CD14-positive monocyte (primary cell): ENCODE measurements around the gene CA10. TPM values are rescaled to one million over a fixed set of nuclear protein-coding genes. Genes with fewer than 3 reads are reported as not detected.

Experiments
- DNase-seq, 3 donors: peaks; one replicate each; pipeline ENCODE4 v3.0.0-alpha.2; 2011 to 2022
- H2AFZ ChIP-seq: 2 replicates; pipeline ENCODE4 v1.6.0; 2012; ENCODE audit warnings: mild to moderate bottlenecking, low read depth, low read length, inconsistent platforms; ENCODE audit not compliant: insufficient read depth, poor library complexity, severe bottlenecking
- H3K27ac ChIP-seq, 2 donors: 1 replicate in 1 of 2; 2 replicates in 1 of 2; pipeline ENCODE4 v1.5.1; 2012 to 2013; ENCODE audit warnings: low read length in 2 of 2, control low read depth in 1 of 2, inconsistent platforms in 1 of 2, low read depth in 1 of 2, mild to moderate bottlenecking in 1 of 2
- H3K27me3 ChIP-seq, 2 donors: one replicate each; pipeline versions ENCODE4 v1.6.0 to v1.6.1; 2011 to 2013; ENCODE audit warnings: low read length in 2 of 2; ENCODE audit not compliant: control insufficient read depth in 2 of 2, insufficient read depth in 2 of 2
- H3K36me3 ChIP-seq, 2 donors: replicated peaks in 1 of 2; 1 replicate in 1 of 2; 2 replicates in 1 of 2; pipeline versions ENCODE4 v1.5.1 to v1.6.1; 2012 to 2013; ENCODE audit warnings: low read length in 2 of 2, control low read depth in 1 of 2, inconsistent platforms in 1 of 2, mild to moderate bottlenecking in 1 of 2; ENCODE audit not compliant: insufficient read depth in 2 of 2, control insufficient read depth in 1 of 2
- H3K4me1 ChIP-seq, 2 donors: 1 replicate in 1 of 2; 2 replicates in 1 of 2; pipeline versions ENCODE4 v1.5.1 to v1.6.1; 2012 to 2013; ENCODE audit warnings: low read length in 2 of 2, control low read depth in 1 of 2, inconsistent platforms in 1 of 2, mild to moderate bottlenecking in 1 of 2, moderate library complexity in 1 of 2; ENCODE audit not compliant: insufficient read depth in 2 of 2, control insufficient read depth in 1 of 2
- H3K4me2 ChIP-seq: replicated peaks from 2 replicates; pipeline ENCODE3; 2012; ENCODE audit warnings: low read length, moderate library complexity, mild to moderate bottlenecking; ENCODE audit not compliant: poor library complexity, severe bottlenecking; ENCODE audit errors: extremely low read depth
- H3K4me3 ChIP-seq, 3 experiments: fragments of 200-600 bp in 1 of 3; sonication (generic) in 1 of 3; replicated peaks in 1 of 3; 1 replicate in 2 of 3; 2 replicates in 1 of 3; pipeline ENCODE4 v1.5.1; 2011 to 2013; ENCODE audit warnings: low read length in 3 of 3, mild to moderate bottlenecking in 3 of 3, control low read depth in 2 of 3, low read depth in 2 of 3, inconsistent platforms in 1 of 3, moderate library complexity in 1 of 3
- H3K79me2 ChIP-seq: 2 replicates; pipeline ENCODE4 v1.6.0; 2012; ENCODE audit warnings: mild to moderate bottlenecking, control low read depth, inconsistent platforms, low read length, moderate library complexity; ENCODE audit not compliant: insufficient read depth
- H3K9ac ChIP-seq: 2 replicates; pipeline ENCODE4 v1.6.0; 2017; ENCODE audit warnings: low read length, mild to moderate bottlenecking; ENCODE audit not compliant: insufficient read depth, poor library complexity, severe bottlenecking
- H3K9me3 ChIP-seq, 2 donors: replicated peaks in 1 of 2; 1 replicate in 1 of 2; 2 replicates in 1 of 2; pipeline versions ENCODE4 v1.5.1 to v1.6.1; 2012 to 2013; ENCODE audit warnings: low read length in 2 of 2, control low read depth in 1 of 2; ENCODE audit not compliant: control insufficient read depth in 1 of 2, insufficient read depth in 1 of 2
- H4K20me1 ChIP-seq: 2 replicates; pipeline ENCODE4 v1.6.0; 2012; ENCODE audit warnings: mild to moderate bottlenecking, low read length, control low read depth, moderate library complexity; ENCODE audit not compliant: insufficient read depth
- H3K27ac Mint-ChIP-seq, 7 donors: one replicate each; pipeline ENCODE4 v1.8.0; 2020; ENCODE audit warnings: mild to moderate bottlenecking in 7 of 7, mixed read lengths in 7 of 7, moderate library complexity in 6 of 7, inconsistent platforms in 2 of 7
- H3K27me3 Mint-ChIP-seq, 3 donors: one replicate each; pipeline ENCODE4 v1.8.0; 2021 to 2022; ENCODE audit warnings: low read depth in 3 of 3, mild to moderate bottlenecking in 3 of 3, mixed read lengths in 3 of 3, moderate library complexity in 3 of 3, inconsistent platforms in 1 of 3
- H3K36me3 Mint-ChIP-seq, 2 donors: one replicate each; pipeline ENCODE4 v1.8.0; 2020; ENCODE audit warnings: mixed read lengths in 2 of 2, inconsistent platforms in 1 of 2, mild to moderate bottlenecking in 1 of 2
- H3K4me1 Mint-ChIP-seq: one replicate; pipeline ENCODE4 v1.8.0; 2020; ENCODE audit warnings: mild to moderate bottlenecking, mixed read lengths
- H3K4me3 Mint-ChIP-seq, 2 donors: one replicate each; pipeline ENCODE4 v1.8.0; 2020; ENCODE audit warnings: mild to moderate bottlenecking in 2 of 2, mixed read lengths in 2 of 2, moderate library complexity in 1 of 2
- H3K9me3 Mint-ChIP-seq, 7 donors: one replicate each; pipeline ENCODE4 v1.8.0; 2020 to 2022; ENCODE audit warnings: mixed read lengths in 7 of 7, mild to moderate bottlenecking in 6 of 7, moderate library complexity in 6 of 7, inconsistent platforms in 2 of 7
- WGBS: methylation state at CpG from one replicate; pipeline ENCODE4 v1.1.5; 2013; ENCODE audit warnings: missing lambda C conversion rate; ENCODE audit not compliant: insufficient coverage; 5-methylcytosine and 5-hydroxymethylcytosine counted together
- intact Hi-C, 2 donors: fragments of 100-400 bp; cut with micrococcal nuclease; formaldehyde crosslinking; loops; one replicate each; pipeline versions ENCODE4 v1.15.0 to v1.15.1; 2023
- polyA plus RNA-seq, 3 donors: library from polyadenylated mRNA; depleted of rRNA in 1 of 3; unstranded in 2 of 3; stranded (reverse) in 1 of 3; fragments of 300-500 nt in 2 of 3; fragments of >200 nt in 1 of 3; fragmentation: Illumina TruSeq in 2 of 3; gene quantifications; 1 replicate in 2 of 3; 2 replicates in 1 of 3; pipeline ENCODE4 v1.2.3, GENCODE V29; 2012 to 2021
- TF ChIP-seq, protein P1 (sequence below): fragments of 200-600 bp; IDR thresholded peaks from one replicate; pipeline ENCODE4 v1.8.0; 2022; ENCODE audit warnings: antibody characterized with exemption, mild to moderate bottlenecking

CA10 gene
- polyA plus RNA-seq, 3 donors: not detected

DNA sequence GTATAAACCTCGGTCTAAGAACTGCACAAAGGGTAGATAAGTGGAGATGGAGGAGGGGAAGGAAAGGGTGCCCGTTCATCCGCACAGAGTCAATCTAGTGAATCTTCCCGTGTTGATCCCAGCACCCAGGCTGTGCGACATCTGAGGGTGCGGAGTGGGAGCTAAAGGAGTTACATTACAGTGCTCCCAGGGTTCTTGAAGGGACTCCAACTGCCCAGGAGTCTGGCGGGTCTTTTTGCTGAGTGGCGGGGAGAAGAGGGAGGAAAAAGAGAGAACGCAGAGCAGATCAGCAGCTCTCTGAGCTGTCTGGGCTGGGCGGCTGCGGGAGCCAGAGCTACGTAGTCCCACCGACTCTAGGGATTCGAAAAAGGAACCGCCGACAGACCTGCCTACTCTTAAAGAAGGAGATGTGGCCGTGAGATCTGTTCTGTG lies 1.6 kb upstream of the CA10 start:
- 11% methylated on average over 16 of the region's 17 CpGs for whole genome bisulfite sequencing
- peaks cover 45 to 55% (median 46%) of the 10 kb centered on the region in 3 donors for H3K27me3 Mint-ChIP-seq

DNA sequence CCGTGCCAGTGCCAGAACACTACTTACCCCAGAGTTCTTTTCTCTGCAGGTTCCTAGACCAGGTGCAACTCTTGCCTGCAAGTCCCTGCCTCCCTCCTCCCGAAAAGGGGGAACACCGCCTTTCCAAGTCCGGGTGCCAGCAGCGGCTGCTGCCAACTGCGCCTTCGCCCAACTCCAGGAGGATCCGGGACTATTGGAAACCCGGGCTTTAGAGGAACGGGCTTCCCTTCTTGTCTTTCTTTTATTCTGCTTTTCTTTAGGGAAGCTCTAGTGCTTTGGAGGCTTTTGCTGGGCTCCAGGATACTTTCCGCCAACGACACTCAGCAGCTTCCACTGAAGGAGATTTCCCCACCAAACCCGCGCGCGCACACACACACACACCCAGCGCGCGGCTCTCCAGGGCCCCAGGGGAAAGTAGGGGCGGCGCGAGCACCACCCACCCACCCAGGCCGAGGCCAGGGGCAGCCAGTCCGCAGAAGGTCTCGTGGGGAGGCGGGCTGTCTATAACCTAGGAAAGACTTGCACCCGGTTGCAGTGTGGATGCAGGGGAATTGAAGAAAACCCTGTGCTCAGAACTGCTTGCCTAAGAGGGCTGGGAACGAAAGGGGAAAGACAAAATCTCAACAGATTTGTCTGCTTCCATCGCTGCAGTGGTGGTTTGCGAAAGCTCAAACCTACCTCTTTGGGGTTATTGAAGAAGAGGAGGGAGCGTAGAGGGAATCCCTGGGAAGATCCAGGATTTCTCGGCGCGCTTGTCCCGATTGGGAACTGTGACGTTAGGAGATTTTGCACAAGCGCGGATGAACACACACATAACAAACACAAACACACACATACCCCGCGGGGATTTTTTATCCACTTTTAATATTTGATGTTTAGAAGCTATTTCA lies 977 bp upstream of the CA10 start:
- no peak overlapping the region for H3K9ac ChIP-seq
- H3K36me3 ChIP-seq: no peaks in the 10 kb centered on the region
- H3K4me1 Mint-ChIP-seq: no peaks in the 10 kb centered on the region
- H3K79me2 ChIP-seq: no peaks in the 10 kb centered on the region
- H3K27me3 Mint-ChIP-seq: peaks cover 45 to 55% (median 46%) of the 10 kb centered on the region in 3 donors
- WGBS: 9% methylated on average over 16 of the region's 40 CpGs
- peaks cover 0 to 2% of the 10 kb centered on the region in 2 donors for H3K36me3 Mint-ChIP-seq
- H3K27ac ChIP-seq: no peak overlapping the region
- no peak overlapping the region for H3K4me2 ChIP-seq
- intact Hi-C loops: no loop called here
- peaks cover 7 to 36% (median 17%) of the 10 kb centered on the region in 7 donors for H3K9me3 Mint-ChIP-seq
- H2AFZ ChIP-seq: no peak overlapping the region
- peaks cover 7 to 24% of the 10 kb centered on the region in 2 donors for H3K9me3 ChIP-seq
- H3K4me3 Mint-ChIP-seq: peak overlapping the region in 1 of 2 donors; percentile 80
- no peaks in the 10 kb centered on the region for H3K4me1 ChIP-seq
- DNase-seq: no peak
- H4K20me1 ChIP-seq: no peaks in the 10 kb centered on the region
- peaks cover 36 to 50% of the 10 kb centered on the region in 2 donors for H3K27me3 ChIP-seq
- no peak overlapping the region for H3K4me3 ChIP-seq
- H3K27ac Mint-ChIP-seq: no peak overlapping the region
- TF ChIP-seq, protein P1, sequence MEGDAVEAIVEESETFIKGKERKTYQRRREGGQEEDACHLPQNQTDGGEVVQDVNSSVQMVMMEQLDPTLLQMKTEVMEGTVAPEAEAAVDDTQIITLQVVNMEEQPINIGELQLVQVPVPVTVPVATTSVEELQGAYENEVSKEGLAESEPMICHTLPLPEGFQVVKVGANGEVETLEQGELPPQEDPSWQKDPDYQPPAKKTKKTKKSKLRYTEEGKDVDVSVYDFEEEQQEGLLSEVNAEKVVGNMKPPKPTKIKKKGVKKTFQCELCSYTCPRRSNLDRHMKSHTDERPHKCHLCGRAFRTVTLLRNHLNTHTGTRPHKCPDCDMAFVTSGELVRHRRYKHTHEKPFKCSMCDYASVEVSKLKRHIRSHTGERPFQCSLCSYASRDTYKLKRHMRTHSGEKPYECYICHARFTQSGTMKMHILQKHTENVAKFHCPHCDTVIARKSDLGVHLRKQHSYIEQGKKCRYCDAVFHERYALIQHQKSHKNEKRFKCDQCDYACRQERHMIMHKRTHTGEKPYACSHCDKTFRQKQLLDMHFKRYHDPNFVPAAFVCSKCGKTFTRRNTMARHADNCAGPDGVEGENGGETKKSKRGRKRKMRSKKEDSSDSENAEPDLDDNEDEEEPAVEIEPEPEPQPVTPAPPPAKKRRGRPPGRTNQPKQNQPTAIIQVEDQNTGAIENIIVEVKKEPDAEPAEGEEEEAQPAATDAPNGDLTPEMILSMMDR: no peak

More for the DNA sequence above, 1.6 kb upstream of the CA10 start:
- Histone ChIP-seq H2AFZ (no peak overlapping the region), H3K4me1 (no peaks in the 10 kb centered on the region), H3K36me3 (no peaks in the 10 kb centered on the region), H3K4me3 (no peak overlapping the region), H3K9me3 (peaks cover 7 to 24% of the 10 kb centered on the region in 2 donors), H3K79me2 (no peaks in the 10 kb centered on the region), H3K9ac (no peak overlapping the region), H4K20me1 (no peaks in the 10 kb centered on the region), H3K27me3 (peaks cover 36 to 50% of the 10 kb centered on the region in 2 donors), H3K27ac (no peak overlapping the region), H3K4me2 (no peak overlapping the region)
- no peak for DNase-seq
- Mint-ChIP-seq H3K4me1 (no peaks in the 10 kb centered on the region), H3K4me3 (peak overlapping the region in 1 of 2 donors; percentile 80), H3K36me3 (peaks cover 0 to 2% of the 10 kb centered on the region in 2 donors), H3K9me3 (peaks cover 7 to 36% (median 17%) of the 10 kb centered on the region in 7 donors), H3K27ac (no peak overlapping the region)
- intact Hi-C loops: no loop called here
- TF ChIP-seq, protein P1: no peak
